Thoracic aorta endothelial cell (primary cell): ENCODE results near the gene CFAP45. TPM values are rescaled to one million over a fixed set of nuclear protein-coding genes. Genes with fewer than 3 reads are reported as not detected.

Source experiments
- small RNA-seq: library from RNA; depleted of rRNA; stranded (forward); fragments of <200 nt; gene quantifications from one replicate; pipeline ENCODE3, GENCODE V24; 2012
- total RNA-seq: library from RNA; depleted of rRNA; stranded (reverse); fragments of >200 nt; gene quantifications from 2 replicates; pipeline ENCODE4 v1.2.3, GENCODE V29; 2012

The CFAP45 gene
- 1.1 and 1.6 TPM in 2 replicates for total RNA-seq

GRCh38 chr1:159900086-159900680 lies at the start of gene CFAP45:
Gene CFAP45, minus strand, starts transcription at chr1:159900165. Its CDS starts 67 bp downstream, at chr1:159900098.

GRCh38 chr1:159945483-159946241 lies 45.7 kb upstream of the CFAP45 start, which contains the start of gene IGSF9:
Gene IGSF9, minus strand, starts transcription at chr1:159945613. Its CDS starts 2,159 bp downstream, at chr1:159943454.

GRCh38 chr1:159924791-159925718 lies 25.1 kb upstream of the CFAP45 start, which contains the start of gene TAGLN2:
Gene TAGLN2, minus strand, starts transcription at chr1:159925507. Its CDS starts 4,998 bp downstream, at chr1:159920509.

GRCh38 chr1:159862557-159862956 lies 37.4 kb downstream of the CFAP45 start, which contains the start of gene VSIG8:
Gene VSIG8, minus strand, starts transcription at chr1:159862657. Its CDS starts 136 bp downstream, at chr1:159862521.

GRCh38 chr1:159826441-159827101 lies 73.4 kb downstream of the CFAP45 start, which contains the start of gene SLAMF8:
Gene SLAMF8, plus strand, starts transcription at chr1:159826873. Its CDS starts 26 bp downstream, at chr1:159826899.

Small RNAs within 50 kb of the gene (small RNA-seq; reads per million reads assigned to genes)
- gene MIR4259 = not detected
- not detected for gene RF00570

Other genes with a start within 250 kb of the CFAP45 start
- 0.29 TPM in 1 of 2 replicates, not detected in the other for gene CRP, start 185.6 kb downstream of the CFAP45 start, total RNA-seq
- 36.2 and 73.9 TPM in 2 replicates for gene DUSP23, start 119.2 kb downstream of the CFAP45 start, total RNA-seq
- not detected in 2 replicates for gene FCRL6, start 97.8 kb downstream of the CFAP45 start, total RNA-seq
- gene SLAMF8, start 73.3 kb downstream of the CFAP45 start, total RNA-seq = not detected in 2 replicates
- not detected in 2 replicates for gene VSIG8, start 37.5 kb downstream of the CFAP45 start, total RNA-seq
- 454 and 578 TPM in 2 replicates for gene TAGLN2, start 25.3 kb upstream of the CFAP45 start, total RNA-seq
- gene IGSF9, start 45.4 kb upstream of the CFAP45 start, total RNA-seq = 0.07 TPM in 1 of 2 replicates, not detected in the other
- not detected in 2 replicates for gene SLAMF9, start 54.1 kb upstream of the CFAP45 start, total RNA-seq
- 6.5 and 6.9 TPM in 2 replicates for gene PIGM, start 131.8 kb upstream of the CFAP45 start, total RNA-seq
- not detected in 2 replicates for gene KCNJ10, start 170.0 kb upstream of the CFAP45 start, total RNA-seq
- not detected in 2 replicates for gene KCNJ9, start 181.4 kb upstream of the CFAP45 start, total RNA-seq
- 7.6 and 9.8 TPM in 2 replicates for gene IGSF8, start 198.5 kb upstream of the CFAP45 start, total RNA-seq
- not detected in 2 replicates for gene ATP1A2, start 215.6 kb upstream of the CFAP45 start, total RNA-seq